Liver (tissue), 9 donors: ENCODE results near the gene BRI3. TPM values are rescaled to one million over a fixed set of nuclear protein-coding genes. Genes with fewer than 3 reads are reported as not detected.

Source experiments
- DNase-seq: peaks from one replicate; pipeline ENCODE4 v3.0.0-alpha.2; 2017; ENCODE audit warnings: low spot score
- H3K27ac ChIP-seq, 2 donors: one replicate each; pipeline ENCODE4 v1.7.0; 2013; ENCODE audit warnings: inconsistent platforms in 2 of 2, low read length in 2 of 2, control low read depth in 1 of 2, low read depth in 1 of 2, mild to moderate bottlenecking in 1 of 2
- H3K27me3 ChIP-seq, 4 donors: one replicate each; pipeline versions ENCODE4 v1.6.1 to v1.7.0; 2013; ENCODE audit warnings: low read length in 3 of 4, inconsistent platforms in 1 of 4, mild to moderate bottlenecking in 1 of 4, moderate library complexity in 1 of 4; ENCODE audit not compliant: control insufficient read depth in 4 of 4, insufficient read depth in 4 of 4
- H3K36me3 ChIP-seq, 4 donors: one replicate each; pipeline versions ENCODE4 v1.6.1 to v1.7.0; 2013; ENCODE audit warnings: low read length in 3 of 4, mild to moderate bottlenecking in 3 of 4, low read depth in 1 of 4, moderate library complexity in 1 of 4; ENCODE audit not compliant: control insufficient read depth in 4 of 4, insufficient read depth in 3 of 4
- H3K4me1 ChIP-seq, 4 donors: one replicate each; pipeline versions ENCODE4 v1.6.1 to v1.7.0; 2013; ENCODE audit warnings: low read length in 3 of 4, mild to moderate bottlenecking in 3 of 4, moderate library complexity in 1 of 4; ENCODE audit not compliant: control insufficient read depth in 4 of 4, insufficient read depth in 4 of 4
- H3K4me3 ChIP-seq, 3 donors: one replicate each; pipeline versions ENCODE4 v1.6.1 to v1.7.0; 2013; ENCODE audit warnings: low read length in 3 of 3, control low read depth in 1 of 3, low read depth in 1 of 3, mild to moderate bottlenecking in 1 of 3
- H3K9ac ChIP-seq, 2 donors: one replicate each; pipeline ENCODE4 v1.7.0; 2013; ENCODE audit warnings: low read length in 2 of 2, mild to moderate bottlenecking in 2 of 2, moderate library complexity in 2 of 2, control low read depth in 1 of 2, low read depth in 1 of 2
- H3K9me3 ChIP-seq, 4 donors: one replicate each; pipeline versions ENCODE4 v1.6.1 to v1.7.0; 2013; ENCODE audit warnings: low read length in 3 of 4; ENCODE audit not compliant: control insufficient read depth in 4 of 4
- ATF3 ChIP-seq: IDR thresholded peaks from 2 replicates; pipeline ENCODE4 v1.6.1; 2016; ENCODE audit warnings: antibody characterized with exemption
- CTCF ChIP-seq: fragments of 150-350 bp; IDR thresholded peaks from 2 replicates; pipeline ENCODE4 v1.5.1; 2017; ENCODE audit warnings: improper control_type of control experiment, low read depth, low read length; ENCODE audit not compliant: missing input control
- EGR1 ChIP-seq, 2 donors: IDR thresholded peaks; 2 replicates each; pipeline ENCODE4 v1.6.1; 2016 to 2018; ENCODE audit warnings: antibody characterized with exemption in 2 of 2, low read depth in 2 of 2
- FOXA1 ChIP-seq: IDR thresholded peaks from 2 replicates; pipeline ENCODE4 v1.6.1; 2016; ENCODE audit warnings: antibody characterized with exemption
- FOXA2 ChIP-seq: IDR thresholded peaks from 2 replicates; pipeline ENCODE4 v1.6.1; 2016; ENCODE audit warnings: antibody characterized with exemption
- GABPA ChIP-seq, 2 donors: IDR thresholded peaks in 1 of 2; conservative IDR thresholded peaks in 1 of 2; 2 replicates each; pipeline ENCODE4 v1.6.1; 2016; ENCODE audit warnings: antibody characterized with exemption in 2 of 2, mild to moderate bottlenecking in 1 of 2, moderate library complexity in 1 of 2
- HNF4A ChIP-seq, 2 donors: conservative IDR thresholded peaks; 2 replicates each; pipeline ENCODE4 v1.6.1; 2016; ENCODE audit warnings: antibody characterized with exemption in 2 of 2, mild to moderate bottlenecking in 2 of 2
- HNF4G ChIP-seq: IDR thresholded peaks from 2 replicates; pipeline ENCODE4 v1.6.1; 2016; ENCODE audit warnings: antibody characterized with exemption
- JUND ChIP-seq, 2 donors: IDR thresholded peaks; 2 replicates each; pipeline ENCODE4 v1.6.1; 2016; ENCODE audit warnings: antibody characterized with exemption in 2 of 2
- MAX ChIP-seq: IDR thresholded peaks from 2 replicates; pipeline ENCODE4 v1.6.1; 2016; ENCODE audit warnings: antibody characterized with exemption
- NR2F2 ChIP-seq: IDR thresholded peaks from 2 replicates; pipeline ENCODE4 v1.6.1; 2016; ENCODE audit warnings: antibody characterized with exemption
- RAD21 ChIP-seq, 2 donors: IDR thresholded peaks; 2 replicates each; pipeline ENCODE4 v1.6.1; 2016; ENCODE audit warnings: antibody characterized with exemption in 2 of 2, mild to moderate bottlenecking in 2 of 2
- REST ChIP-seq: IDR thresholded peaks from 2 replicates; pipeline ENCODE4 v1.6.1; 2016; ENCODE audit warnings: antibody characterized with exemption, mild to moderate bottlenecking
- RXRA ChIP-seq, 2 donors: IDR thresholded peaks; 2 replicates each; pipeline ENCODE4 v1.6.1; 2017 to 2018; ENCODE audit warnings: antibody characterized with exemption in 2 of 2, mild to moderate bottlenecking in 1 of 2
- SP1 ChIP-seq: IDR thresholded peaks from 2 replicates; pipeline ENCODE4 v1.6.1; 2018; ENCODE audit warnings: antibody characterized with exemption, mild to moderate bottlenecking
- TAF1 ChIP-seq: conservative IDR thresholded peaks from 2 replicates; pipeline ENCODE4 v1.6.1; 2016; ENCODE audit warnings: antibody characterized with exemption, mild to moderate bottlenecking
- YY1 ChIP-seq: IDR thresholded peaks from 2 replicates; pipeline ENCODE4 v1.6.1; 2016; ENCODE audit warnings: antibody characterized with exemption, mild to moderate bottlenecking
- ZBTB33 ChIP-seq: IDR thresholded peaks from 2 replicates; pipeline ENCODE4 v1.6.1; 2016; ENCODE audit warnings: antibody characterized with exemption
- WGBS: extraction: QIAGEN DNeasy Blood & Tissue Kit; methylation state at CpG from one replicate; pipeline ENCODE4 v1.1.7; 2013; 5-methylcytosine and 5-hydroxymethylcytosine counted together
- polyA plus RNA-seq, 2 donors: library from polyadenylated mRNA; stranded (reverse) in 1 of 2; unstranded in 1 of 2; fragments of 200-250 nt in 1 of 2; fragments of >200 nt in 1 of 2; fragmentation: Nextera tagmentation in 1 of 2; extraction: Ambion mirVana in 1 of 2; gene quantifications; one replicate each; pipeline versions ENCODE4 v1.2.1 to v1.2.3, GENCODE V29; 2013 to 2015
- total RNA-seq, 2 donors: library from RNA; depleted of rRNA; stranded (reverse); fragments of >200 nt; gene quantifications; one replicate each; pipeline ENCODE4 v1.2.3, GENCODE V29; 2014
- donor health status: healthy.
- donor health status: healthy.
- donor health status: healthy.
- donor health status: healthy.
- donor health status: healthy.

BRI3 gene
- total RNA-seq (10 to 100 TPM; 14.0 to 30.1 TPM), polyA plus RNA-seq (10 to 100 TPM; 69.3 to 80.4 TPM)

GRCh38 chr7:98280791-98281756 lies at the start of gene BRI3:
TSS of gene BRI3 (plus strand) at chr7:98281686. CDS start at chr7:98281796, 110 bp downstream.
- Histone ChIP-seq H3K4me3 (peak within 1 kb of the TSS; percentile 33 to 88 (median 74)), H3K4me1 (peaks cover 26 to 54% (median 48%) of the 10 kb centered on the region in 4 donors), H3K9ac (peak within 1 kb of the TSS; percentile 90 to 95), H3K36me3 (no peaks in the 10 kb centered on the region), H3K27ac (peak within 1 kb of the TSS; percentile 94 to 99), H3K9me3 (no peaks in the 10 kb centered on the region), H3K27me3 (no peaks in the 10 kb centered on the region)
- DNase-seq: peak; percentile 99
- TF ChIP-seq ATF3 (no peak), HNF4A (conservative IDR thresholded peaks at IDR 0.05) (peak; percentile 60 to 73), REST (peak; percentile 85), HNF4G (peak; percentile 40), RAD21 (IDR thresholded peaks at IDR 0.05) (no peak), JUND (IDR thresholded peaks at IDR 0.05) (peak in 1 of 2 donors; percentile 47), GABPA (IDR thresholded peaks at IDR 0.05 in 1 of 2, conservative IDR thresholded peaks at IDR 0.05 in 1 of 2) (no peak), FOXA2 (no peak), RXRA (IDR thresholded peaks at IDR 0.05) (peak; percentile 51 to 79), NR2F2 (no peak), FOXA1 (no peak), YY1 (peak; percentile 77), MAX (peak; percentile 32), CTCF (peak; percentile 14), TAF1 (peak; percentile 90), EGR1 (IDR thresholded peaks at IDR 0.05; ENCODE audit: low read depth in 2 of 2) (peak in 1 of 2 donors; percentile 4), SP1 (peak; percentile 85), ZBTB33 (peak; percentile 27)
- under 1% methylated on average over 92 of the region's 92 CpGs for WGBS
